H1 (cell line): Measurements from ENCODE around the gene HSPA1B. TPM values are rescaled to one million over a fixed set of nuclear protein-coding genes. Genes with fewer than 3 reads are reported as not detected.

ENCODE experiments used
- CTCF ChIA-PET: fragments of 300-600 bp; sonication (Branson Sonifier 250); formaldehyde crosslinking; loops from one replicate; lab custom pipeline; 2021; ENCODE audit not compliant: partially characterized antibody; lab: Charles Lee
- POLR2A ChIA-PET: fragments of 300-600 bp; sonication (Branson Sonifier 250); formaldehyde crosslinking; loops from one replicate; lab custom pipeline; 2021; ENCODE audit warnings: inconsistent platforms; ENCODE audit not compliant: partially characterized antibody; lab: Charles Lee
- DNase-seq, 2 experiments: peaks; one replicate each; pipeline versions ENCODE4 v3.0.0 to v3.0.0-alpha.2; 2010 to 2022; ENCODE audit warnings: low spot score in 2 of 2, low read depth in 1 of 2, mixed read lengths in 1 of 2
- FAIRE-seq: peaks from 2 replicates; lab custom pipeline; 2011; peaks lifted over from hg19 to GRCh38; lab: Jason Lieb, UNC
- H2AFZ ChIP-seq: 2 replicates; pipeline ENCODE4 v1.8.1; 2012; ENCODE audit warnings: low read length, inconsistent platforms
- H2AK5ac ChIP-seq: 2 replicates; pipeline ENCODE4 v1.6.1; 2013; ENCODE audit warnings: low read depth, low read length
- H2BK120ac ChIP-seq: replicated peaks from 2 replicates; pipeline ENCODE3; 2013; ENCODE audit warnings: low read depth, low read length, inconsistent platforms
- H2BK12ac ChIP-seq: 2 replicates; pipeline ENCODE4 v1.6.1; 2013; ENCODE audit warnings: low read depth, low read length
- H2BK15ac ChIP-seq: 2 replicates; pipeline ENCODE4 v1.6.1; 2013; ENCODE audit warnings: low read length
- H2BK20ac ChIP-seq: 2 replicates; pipeline ENCODE4 v1.6.1; 2013; ENCODE audit warnings: low read length
- H2BK5ac ChIP-seq: 2 replicates; pipeline ENCODE4 v1.6.1; 2013; ENCODE audit warnings: low read depth, low read length
- H3K14ac ChIP-seq: 2 replicates; pipeline ENCODE4 v1.6.1; 2013; ENCODE audit warnings: inconsistent platforms; ENCODE audit not compliant: insufficient read length
- H3K18ac ChIP-seq: 2 replicates; pipeline ENCODE4 v1.6.1; 2013; ENCODE audit warnings: low read length; ENCODE audit errors: extremely low read depth
- H3K23ac ChIP-seq: 2 replicates; pipeline ENCODE4 v1.6.1; 2013; ENCODE audit warnings: inconsistent platforms; ENCODE audit not compliant: insufficient read length
- H3K23me2 ChIP-seq: 2 replicates; pipeline ENCODE4 v1.6.1; 2013; ENCODE audit warnings: low read depth, low read length
- H3K27ac ChIP-seq: 2 replicates; pipeline ENCODE4 v1.6.1; 2011; ENCODE audit warnings: low read depth, low read length, inconsistent platforms
- H3K27me3 ChIP-seq, 4 experiments: replicated peaks in 1 of 4; 1 replicate in 1 of 4; 2 replicates in 3 of 4; pipeline versions ENCODE4 v1.6.1 to v1.8.1; 2011 to 2013; ENCODE audit warnings: low read length in 3 of 4, mild to moderate bottlenecking in 3 of 4, inconsistent platforms in 2 of 4, mixed read lengths in 2 of 4, moderate library complexity in 1 of 4; ENCODE audit not compliant: control insufficient read depth in 3 of 4, insufficient read depth in 3 of 4; ENCODE audit errors: extremely low read depth in 1 of 4
- H3K36me3 ChIP-seq, 4 experiments: 2 replicates each; pipeline versions ENCODE4 v1.6.1 to v1.8.1; 2011 to 2013; ENCODE audit warnings: mild to moderate bottlenecking in 4 of 4, low read length in 3 of 4, moderate library complexity in 2 of 4, control low read depth in 1 of 4, inconsistent platforms in 1 of 4; ENCODE audit not compliant: insufficient read depth in 4 of 4, control insufficient read depth in 2 of 4
- H3K4ac ChIP-seq: replicated peaks from 2 replicates; pipeline ENCODE3; 2013; ENCODE audit warnings: low read length, low read depth, mixed read lengths, inconsistent platforms; ENCODE audit not compliant: insufficient read length
- H3K4me1 ChIP-seq, 4 experiments: replicated peaks in 1 of 4; 1 replicate in 1 of 4; 2 replicates in 3 of 4; pipeline versions ENCODE4 v1.6.1 to v1.8.1; 2011 to 2013; ENCODE audit warnings: low read length in 3 of 4, inconsistent platforms in 2 of 4, mixed read lengths in 1 of 4; ENCODE audit not compliant: insufficient read depth in 4 of 4, control insufficient read depth in 3 of 4
- H3K4me2 ChIP-seq, 2 experiments: 2 replicates each; pipeline versions ENCODE4 v1.6.1 to v1.8.1; 2011 to 2013; ENCODE audit warnings: low read depth in 2 of 2, low read length in 2 of 2, control low read depth in 1 of 2, inconsistent platforms in 1 of 2, mild to moderate bottlenecking in 1 of 2; ENCODE audit not compliant: insufficient read depth in 1 of 2
- H3K4me3 ChIP-seq, 4 experiments: fragments of 200-600, 300-600 bp in 1 of 4; sonication (generic), shearing (Covaris generic), sonication (Bioruptor Twin) in 1 of 4; 2 replicates each; pipeline versions ENCODE4 v1.5.1 to v1.8.1; 2011 to 2016; ENCODE audit warnings: low read length in 4 of 4, low read depth in 3 of 4, control low read depth in 2 of 4, inconsistent platforms in 2 of 4, mild to moderate bottlenecking in 2 of 4, mixed read lengths in 1 of 4, moderate library complexity in 1 of 4; ENCODE audit not compliant: insufficient read depth in 2 of 4; ENCODE audit errors: extremely low read depth in 1 of 4
- H3K56ac ChIP-seq: replicated peaks from 2 replicates; pipeline ENCODE3; 2013; ENCODE audit warnings: low read depth, mild to moderate bottlenecking, mixed read lengths, low read length, inconsistent platforms; ENCODE audit not compliant: insufficient read length
- H3K79me1 ChIP-seq: 2 replicates; pipeline ENCODE4 v1.6.1; 2013; ENCODE audit warnings: low read depth, low read length, control low read depth
- H3K79me2 ChIP-seq, 2 experiments: 2 replicates each; pipeline versions ENCODE4 v1.6.1 to v1.8.1; 2012 to 2013; ENCODE audit warnings: low read length in 2 of 2, mild to moderate bottlenecking in 2 of 2, inconsistent platforms in 1 of 2; ENCODE audit not compliant: insufficient read depth in 2 of 2, control insufficient read depth in 1 of 2
- H3K9ac ChIP-seq, 4 experiments: replicated peaks in 1 of 4; 1 replicate in 1 of 4; 2 replicates in 3 of 4; pipeline versions ENCODE4 v1.6.1 to v1.8.1; 2011 to 2013; ENCODE audit warnings: low read depth in 3 of 4, low read length in 3 of 4, control low read depth in 2 of 4, mild to moderate bottlenecking in 2 of 4, moderate library complexity in 2 of 4, inconsistent platforms in 1 of 4; ENCODE audit errors: extremely low read depth in 1 of 4
- H3K9me3 ChIP-seq, 2 experiments: 2 replicates each; pipeline versions ENCODE4 v1.6.1 to v1.8.1; 2012 to 2013; ENCODE audit warnings: mild to moderate bottlenecking in 2 of 2, moderate library complexity in 2 of 2, control low read depth in 1 of 2, inconsistent platforms in 1 of 2, low read depth in 1 of 2, low read length in 1 of 2, mixed read lengths in 1 of 2; ENCODE audit not compliant: insufficient read depth in 2 of 2
- H4K20me1 ChIP-seq, 2 experiments: replicated peaks in 1 of 2; 2 replicates each; pipeline versions ENCODE3 to v1.8.1; 2011 to 2013; ENCODE audit warnings: inconsistent platforms in 2 of 2, low read length in 2 of 2, mild to moderate bottlenecking in 1 of 2; ENCODE audit not compliant: insufficient read depth in 2 of 2, control insufficient read depth in 1 of 2
- H4K5ac ChIP-seq: 2 replicates; pipeline ENCODE4 v1.6.1; 2013; ENCODE audit warnings: low read length, low read depth, mixed read lengths, inconsistent platforms; ENCODE audit not compliant: insufficient read length
- H4K8ac ChIP-seq: 2 replicates; pipeline ENCODE4 v1.8.0; 2013; ENCODE audit warnings: mild to moderate bottlenecking, moderate library complexity, low read length, inconsistent platforms; ENCODE audit not compliant: insufficient read depth; ENCODE audit errors: extremely low read depth
- H4K91ac ChIP-seq: replicated peaks from 2 replicates; pipeline ENCODE3; 2013; ENCODE audit warnings: low read length, mixed read lengths, inconsistent platforms; ENCODE audit not compliant: insufficient read length
- ATF2 ChIP-seq: IDR thresholded peaks from 2 replicates; pipeline ENCODE4 v1.6.1; 2012; ENCODE audit warnings: low read length, inconsistent platforms
- HDAC2 ChIP-seq, 2 experiments: fragments of 300-600 bp in 1 of 2; sonication (generic) in 1 of 2; IDR thresholded peaks; 2 replicates each; pipeline ENCODE4 v1.6.1; 2011 to 2012; ENCODE audit warnings: low read depth in 2 of 2, low read length in 2 of 2, mild to moderate bottlenecking in 2 of 2, moderate library complexity in 2 of 2, borderline replicate concordance in 1 of 2, inconsistent platforms in 1 of 2
- MAX ChIP-seq: IDR thresholded peaks from 2 replicates; pipeline ENCODE4 v1.6.1; 2012; ENCODE audit warnings: inconsistent platforms
- SIN3A ChIP-seq, 2 experiments: IDR thresholded peaks in 1 of 2; conservative IDR thresholded peaks in 1 of 2; 2 replicates each; pipeline ENCODE4 v1.6.1; 2011 to 2012; ENCODE audit warnings: low read length in 2 of 2, improper control_type of control experiment in 1 of 2, low read depth in 1 of 2, mild to moderate bottlenecking in 1 of 2
- SRF ChIP-seq: IDR thresholded peaks from 2 replicates; pipeline ENCODE4 v1.6.1; 2011; ENCODE audit warnings: mild to moderate bottlenecking, low read depth, low read length, moderate library complexity
- TEAD4 ChIP-seq: IDR thresholded peaks from 2 replicates; pipeline ENCODE4 v1.6.1; 2012; ENCODE audit warnings: low read depth, low read length, inconsistent platforms, mixed read lengths
- WGBS, 2 experiments: shearing (Covaris generic) in 1 of 2; methylation state at CpG; one replicate each; pipeline versions ENCODE4 v1.1.6 to v1.1.7; 2013 to 2015; ENCODE audit warnings: low lambda C conversion rate in 2 of 2, mixed read lengths in 2 of 2, inconsistent platforms in 1 of 2, low coverage in 1 of 2, missing lambda C conversion rate in 1 of 2; ENCODE audit not compliant: insufficient replicate concordance in 2 of 2, insufficient coverage in 1 of 2, insufficient read length in 1 of 2; ENCODE audit errors: extremely low coverage in 1 of 2, missing lambda C conversion rate in 1 of 2; 5-methylcytosine and 5-hydroxymethylcytosine counted together
- polyA plus RNA-seq, 7 experiments: library from polyadenylated mRNA; depleted of rRNA in 3 of 7; stranded (reverse) in 5 of 7; unstranded in 2 of 7; fragments of >200 nt in 5 of 7; fragments of 200-250 nt in 2 of 7; gene quantifications; 1 replicate in 5 of 7; 2 replicates in 1 of 7; 4 replicates in 1 of 7; pipeline versions ENCODE4 v1.2.1 to v1.2.3, GENCODE V29; 2011 to 2013; ENCODE audit warnings: missing spikeins in 2 of 7, mixed read lengths in 2 of 7
- total RNA-seq: library from RNA; stranded (reverse); fragmentation: NEBNext Ultra II Directional; extraction: Animal tissue kit (Norgen Biotek cat#: 25700); gene quantifications from 2 replicates; pipeline ENCODE4 v1.2.1, GENCODE V29; 2021
- TF ChIP-seq, protein P1 (sequence below): IDR thresholded peaks from 2 replicates; pipeline ENCODE4 v1.6.1; 2012; ENCODE audit warnings: inconsistent platforms

The HSPA1B gene
- total and polyA plus RNA-seq, 2 of the 8 experiments (the other 6 are each of a cell fraction or from before 2014, with no cell fraction given) = 36.6 to 76.6 TPM

GRCh38 chr6:31795616-31796298 is 31.8 kb upstream of the HSPA1B start, which contains the start of gene VARS1:
Gene VARS1, minus strand, starts transcription at chr6:31795752. Its CDS starts 535 bp downstream, at chr6:31795217.
- Histone ChIP-seq H2BK120ac (peak within 1 kb of the TSS; percentile 75), H3K79me1 (peaks cover 3% of the 10 kb centered on the region; the same call in 1 of the 2 replicates), H4K91ac (peak within 1 kb of the TSS; percentile 99), H3K9ac (peak within 1 kb of the TSS; percentile 77 to 99 (median 95)), H2BK5ac (peak within 1 kb of the TSS; percentile 73), H3K27ac (peak within 1 kb of the TSS; percentile 99), H3K27me3 (no peaks in the 10 kb centered on the region), H2BK20ac (no peak within 1 kb of the TSS), H3K79me2 (peaks cover 0 to 19% of the 10 kb centered on the region in 2 experiments; a peak in 2 of 4 replicates), H3K9me3 (no peaks in the 10 kb centered on the region), H2BK12ac (no peak within 1 kb of the TSS), H3K56ac (peak within 1 kb of the TSS; percentile 86), H3K18ac (peak within 1 kb of the TSS; percentile 99), H3K23ac (no peak within 1 kb of the TSS), H3K36me3 (peaks cover 2 to 28% (median 12%) of the 10 kb centered on the region in 4 experiments; a peak in 6 of 8 replicates), H3K23me2 (peaks cover 5% of the 10 kb centered on the region; the same call in 1 of the 2 replicates), H3K4me3 (peak within 1 kb of the TSS; percentile 82 to 95 (median 90)), H2BK15ac (peak within 1 kb of the TSS; percentile 99; the same call in 1 of the 2 replicates), H3K4ac (peak within 1 kb of the TSS; percentile 78), H3K14ac (no peak within 1 kb of the TSS), H4K5ac (peak within 1 kb of the TSS; percentile 98), H4K8ac (peak within 1 kb of the TSS; percentile 99), H4K20me1 (peaks cover 1 to 6% of the 10 kb centered on the region in 2 experiments), H2AFZ (no peak within 1 kb of the TSS), H3K4me1 (peaks cover 0 to 2% (median under 1%) of the 10 kb centered on the region in 4 experiments; a peak in 3 of 7 replicates), H2AK5ac (no peak within 1 kb of the TSS), H3K4me2 (peak within 1 kb of the TSS; percentile 89 to 94)
- peak in 1 of 2 experiments; percentile 96 for DNase-seq
- POLR2A ChIA-PET = interaction anchor here (0.6 to 7.6 kb wide), 40 partner anchors 9 to 255 kb away, joined by 3 to 81 read pairs (median 4); partner anchors contain the start of genes ABHD16A, BAG6, DXO and EHMT2
- CTCF ChIA-PET = interaction anchor here (0.5 to 5.9 kb wide), 25 partner anchors 9 to 157 kb away, joined by 3 to 28 read pairs (median 3); partner anchors contain the start of genes HSPA1A, HSPA1B, HSPA1L and LSM2
- 4% methylated on average over 56 of the region's 75 CpGs; no CpG with 5 or more reads in 1 of the 2 experiments for WGBS, 2 experiments
- FAIRE-seq = no peak
- TF ChIP-seq, protein P1, sequence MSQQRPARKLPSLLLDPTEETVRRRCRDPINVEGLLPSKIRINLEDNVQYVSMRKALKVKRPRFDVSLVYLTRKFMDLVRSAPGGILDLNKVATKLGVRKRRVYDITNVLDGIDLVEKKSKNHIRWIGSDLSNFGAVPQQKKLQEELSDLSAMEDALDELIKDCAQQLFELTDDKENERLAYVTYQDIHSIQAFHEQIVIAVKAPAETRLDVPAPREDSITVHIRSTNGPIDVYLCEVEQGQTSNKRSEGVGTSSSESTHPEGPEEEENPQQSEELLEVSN = peak; percentile 51; the same call in 1 of the 2 replicates
- TF ChIP-seq SIN3A (conservative IDR thresholded peaks at IDR 0.05 in 1 of 2, IDR thresholded peaks at IDR 0.05 in 1 of 2; ENCODE audit: low read depth in 1 of 2, low read length in 2 of 2) = peak; percentile 69 to 96
- 0 out of 2 replicates have a peak, but pooled peaks have one; percentile 0 for TF ChIP-seq SRF
- TF ChIP-seq MAX = peak; percentile 96
- 0 out of 2 replicates have a peak, but pooled peaks have one; percentile 26 for TF ChIP-seq ATF2
- TF ChIP-seq TEAD4 = peak; percentile 1; the same call in 1 of the 2 replicates
- TF ChIP-seq HDAC2 (IDR thresholded peaks at IDR 0.05; ENCODE audit: borderline replicate concordance in 1 of 2, low read depth in 2 of 2, low read length in 2 of 2) = peak; percentile 4 to 66; a peak in 1 of 4 replicates
